Hematopoietic multipotent progenitor cell (in vitro differentiated cells): ENCODE data around the gene SFXN2. TPM values are rescaled to one million over a fixed set of nuclear protein-coding genes. Genes with fewer than 3 reads are reported as not detected.

Source experiments
- total RNA-seq: library from RNA; depleted of rRNA; stranded (reverse); fragments of >200 nt; gene quantifications from one replicate; pipeline ENCODE4 v1.2.3, GENCODE V29; 2012

The SFXN2 gene
- total RNA-seq, 1 donor: 14.5 TPM

Other genes starting within 250 kb of the SFXN2 start
- gene ACTR1A, start 211.9 kb upstream of the SFXN2 start, total RNA-seq: 104 TPM
- gene SUFU, start 210.7 kb upstream of the SFXN2 start, total RNA-seq: 6.7 TPM
- gene TRIM8, start 70.2 kb upstream of the SFXN2 start, total RNA-seq: 65.7 TPM
- 1.1 TPM for gene ARL3, start 239 bp upstream of the SFXN2 start, total RNA-seq
- gene WBP1L, start 29.3 kb downstream of the SFXN2 start, total RNA-seq: 53.3 TPM
- gene CYP17A1, start 122.8 kb downstream of the SFXN2 start, total RNA-seq: not detected
- gene BORCS7, start 139.6 kb downstream of the SFXN2 start, total RNA-seq: 14.3 TPM
- gene AS3MT, start 154.8 kb downstream of the SFXN2 start, total RNA-seq: under 0.01 TPM
- gene CNNM2, start 203.7 kb downstream of the SFXN2 start, total RNA-seq: 21.8 TPM